OCI-LY3 (cell line): Measurements from ENCODE around the gene NEU1.
"Not testable (repeated sequence)": the region's sequence is repeated elsewhere in the genome, so short reads cannot be mapped to it uniquely, and the experiment has no call there.

ENCODE experiments used
- H2AFZ ChIP-seq: fragments of 200-600, 300-600 bp; shearing (Covaris generic); 2 replicates; pipeline ENCODE4 v1.6.0; 2014; ENCODE audit warnings: antibody characterized with exemption, low read depth, low read length
- H3K27ac ChIP-seq: fragments of 200-600, 300-600 bp; sonication (generic); 2 replicates; pipeline ENCODE4 v1.5.1; 2014; ENCODE audit warnings: mild to moderate bottlenecking, low read length, moderate library complexity, mixed read lengths
- H3K27me3 ChIP-seq: fragments of 200-600, 300-600 bp; sonication (generic); 2 replicates; pipeline ENCODE4 v1.6.1; 2014; ENCODE audit warnings: low read depth, low read length, mixed read lengths
- H3K36me3 ChIP-seq: fragments of 200-600, 300-600 bp; sonication (generic); replicated peaks from 2 replicates; pipeline ENCODE3; 2014; ENCODE audit warnings: low read depth, low read length, mixed read lengths
- H3K4me1 ChIP-seq: fragments of 300-600, 200-600 bp; sonication (generic); 2 replicates; pipeline ENCODE4 v1.6.1; 2014; ENCODE audit warnings: low read length, mixed read lengths
- H3K4me2 ChIP-seq: fragments of 200-600, 300-600 bp; sonication (generic); 2 replicates; pipeline ENCODE4 v1.6.1; 2014; ENCODE audit warnings: low read length, mixed read lengths
- H3K4me3 ChIP-seq: fragments of 300-600, 200-600 bp; sonication (generic); 2 replicates; pipeline ENCODE4 v1.5.1; 2014; ENCODE audit warnings: antibody characterized with exemption, mild to moderate bottlenecking, low read length, moderate library complexity
- H3K79me2 ChIP-seq: fragments of 300-600, 200-600 bp; shearing (Covaris generic); 2 replicates; pipeline ENCODE4 v1.6.1; 2014; ENCODE audit warnings: mild to moderate bottlenecking, low read length, mixed read lengths
- H3K9ac ChIP-seq: fragments of 300-600, 200-600 bp; shearing (Covaris generic); 2 replicates; pipeline ENCODE4 v1.6.0; 2014; ENCODE audit warnings: mild to moderate bottlenecking, low read length, moderate library complexity
- H3K9me3 ChIP-seq: fragments of 200-600, 300-600 bp; shearing (Covaris generic); 2 replicates; pipeline ENCODE4 v1.6.1; 2014; ENCODE audit warnings: low read length, mixed read lengths; ENCODE audit not compliant: insufficient read depth
- H4K20me1 ChIP-seq: fragments of 200-600, 300-600 bp; sonication (generic); 2 replicates; pipeline ENCODE4 v1.6.1; 2016; ENCODE audit warnings: low read length, mixed read lengths; ENCODE audit not compliant: insufficient read depth
- EZH2phosphoT487 ChIP-seq: fragments of 200-600 bp; shearing (Covaris generic); IDR thresholded peaks from 2 replicates; pipeline ENCODE4 v1.6.1; 2018; ENCODE audit warnings: antibody characterized with exemption, mixed run types, low read depth
- TF ChIP-seq, protein P1 (sequence below): fragments of 200-600, 300-600 bp; sonication (generic); IDR thresholded peaks from 2 replicates; pipeline ENCODE4 v1.5.1; 2014; ENCODE audit warnings: antibody characterized with exemption, low read length, low read depth

NEU1 gene

GRCh38 chr6:31850765-31851484, 11.7 kb downstream of the NEU1 start:
- Histone ChIP-seq H3K4me2 (no peak overlapping the region), H3K4me1 (no peaks in the 10 kb centered on the region), H2AFZ (no peak overlapping the region), H3K4me3 (no peak overlapping the region), H3K9me3 (no peaks in the 10 kb centered on the region), H3K9ac (no peak overlapping the region), H3K36me3 (no peaks in the 10 kb centered on the region), H4K20me1 (no peaks in the 10 kb centered on the region), H3K79me2 (no peaks in the 10 kb centered on the region), H3K27me3 (no peaks in the 10 kb centered on the region), H3K27ac (no peak overlapping the region)
- TF ChIP-seq, protein P1, sequence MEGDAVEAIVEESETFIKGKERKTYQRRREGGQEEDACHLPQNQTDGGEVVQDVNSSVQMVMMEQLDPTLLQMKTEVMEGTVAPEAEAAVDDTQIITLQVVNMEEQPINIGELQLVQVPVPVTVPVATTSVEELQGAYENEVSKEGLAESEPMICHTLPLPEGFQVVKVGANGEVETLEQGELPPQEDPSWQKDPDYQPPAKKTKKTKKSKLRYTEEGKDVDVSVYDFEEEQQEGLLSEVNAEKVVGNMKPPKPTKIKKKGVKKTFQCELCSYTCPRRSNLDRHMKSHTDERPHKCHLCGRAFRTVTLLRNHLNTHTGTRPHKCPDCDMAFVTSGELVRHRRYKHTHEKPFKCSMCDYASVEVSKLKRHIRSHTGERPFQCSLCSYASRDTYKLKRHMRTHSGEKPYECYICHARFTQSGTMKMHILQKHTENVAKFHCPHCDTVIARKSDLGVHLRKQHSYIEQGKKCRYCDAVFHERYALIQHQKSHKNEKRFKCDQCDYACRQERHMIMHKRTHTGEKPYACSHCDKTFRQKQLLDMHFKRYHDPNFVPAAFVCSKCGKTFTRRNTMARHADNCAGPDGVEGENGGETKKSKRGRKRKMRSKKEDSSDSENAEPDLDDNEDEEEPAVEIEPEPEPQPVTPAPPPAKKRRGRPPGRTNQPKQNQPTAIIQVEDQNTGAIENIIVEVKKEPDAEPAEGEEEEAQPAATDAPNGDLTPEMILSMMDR = no peak
- TF ChIP-seq EZH2phosphoT487 = no peak

GRCh38 chr6:31847276-31847978, 15.2 kb downstream of the NEU1 start:
- TF ChIP-seq, protein P1 = no peak
- no peak for TF ChIP-seq EZH2phosphoT487
- Histone ChIP-seq H3K27me3 (no peaks in the 10 kb centered on the region), H2AFZ (no peak overlapping the region), H3K4me2 (no peak overlapping the region), H3K36me3 (no peaks in the 10 kb centered on the region), H3K9ac (no peak overlapping the region), H3K27ac (no peak overlapping the region), H4K20me1 (no peaks in the 10 kb centered on the region), H3K4me3 (no peak overlapping the region), H3K9me3 (no peaks in the 10 kb centered on the region), H3K79me2 (no peaks in the 10 kb centered on the region), H3K4me1 (no peaks in the 10 kb centered on the region)

GRCh38 chr6:31844507-31844906, 18.1 kb downstream of the NEU1 start:
- Histone ChIP-seq H3K4me1 (no peaks in the 10 kb centered on the region), H3K9ac (no peak overlapping the region), H4K20me1 (no peaks in the 10 kb centered on the region), H2AFZ (no peak overlapping the region), H3K9me3 (no peaks in the 10 kb centered on the region), H3K36me3 (peaks cover 15% of the 10 kb centered on the region), H3K4me3 (no peak overlapping the region), H3K27me3 (no peaks in the 10 kb centered on the region), H3K4me2 (no peak overlapping the region), H3K27ac (no peak overlapping the region), H3K79me2 (no peaks in the 10 kb centered on the region)
- no peak for TF ChIP-seq EZH2phosphoT487
- TF ChIP-seq, protein P1 = no peak

- peaks cover 8% of the 10 kb centered on the region for H4K20me1 ChIP-seq
- no peak overlapping the region for H3K9ac ChIP-seq
- peaks cover 8% of the 10 kb centered on the region for H3K4me1 ChIP-seq
- H3K9me3 ChIP-seq = no peaks in the 10 kb centered on the region
- TF ChIP-seq EZH2phosphoT487 = no peak
- TF ChIP-seq, protein P1 = no peak
- no peak overlapping the region for H3K4me3 ChIP-seq
- peaks cover 34% of the 10 kb centered on the region for H3K36me3 ChIP-seq
- no peaks in the 10 kb centered on the region for H3K27me3 ChIP-seq
- no peak overlapping the region for H2AFZ ChIP-seq
- peaks cover 15% of the 10 kb centered on the region for H3K79me2 ChIP-seq
- H3K27ac ChIP-seq = no peak overlapping the region
- no peak overlapping the region for H3K4me2 ChIP-seq
These were observed 20.6 kb downstream of the NEU1 start for GRCh38 chr6:31842053-31842452.

DNA sequence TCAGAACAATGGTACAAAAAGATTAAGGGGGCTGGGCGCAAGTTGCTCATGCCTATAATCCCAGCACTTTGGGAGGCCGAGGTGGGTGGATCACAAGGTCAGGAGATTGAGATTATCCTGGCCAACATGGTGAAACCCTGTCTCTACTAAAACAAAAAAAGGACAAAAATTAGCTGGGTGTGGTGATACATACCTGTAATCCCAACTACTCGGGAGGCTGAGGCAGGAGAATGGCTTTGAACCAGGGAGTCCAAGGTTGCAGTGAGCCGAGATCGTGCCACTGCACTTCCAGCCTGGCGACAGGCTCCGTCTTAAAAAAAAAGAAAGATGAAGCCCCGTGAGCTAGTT, 22.9 kb downstream of the NEU1 start:
- Histone ChIP-seq H4K20me1 (peaks cover 12% of the 10 kb centered on the region), H3K79me2 (peaks cover 38% of the 10 kb centered on the region), H3K36me3 (peaks cover 50% of the 10 kb centered on the region), H3K4me1 (peaks cover 19% of the 10 kb centered on the region)
- not testable (repeated sequence) for H3K27me3 ChIP-seq, H3K27ac ChIP-seq, H3K9ac ChIP-seq, H3K4me2 ChIP-seq, H2AFZ ChIP-seq, H3K9me3 ChIP-seq, H3K4me3 ChIP-seq
